Osteocyte (in vitro differentiated cells): ENCODE data around the gene PAWR. TPM values are rescaled to one million over a fixed set of nuclear protein-coding genes. Genes with fewer than 3 reads are reported as not detected.

Experiments used
- DNase-seq: peaks from one replicate; pipeline ENCODE4 v3.0.0; 2021; ENCODE audit warnings: mixed read lengths; ENCODE audit not compliant: unreplicated experiment; ENCODE audit errors: extremely low spot score
- H3K27ac Mint-ChIP-seq: one replicate; pipeline ENCODE4 v1.8.0; 2021; ENCODE audit warnings: mild to moderate bottlenecking, mixed read lengths; ENCODE audit not compliant: unreplicated experiment
- H3K27me3 Mint-ChIP-seq: one replicate; pipeline ENCODE4 v1.8.0; 2021; ENCODE audit warnings: mixed read lengths; ENCODE audit not compliant: unreplicated experiment
- H3K36me3 Mint-ChIP-seq: one replicate; pipeline ENCODE4 v1.8.0; 2021; ENCODE audit warnings: mixed read lengths; ENCODE audit not compliant: unreplicated experiment
- H3K4me1 Mint-ChIP-seq: one replicate; pipeline ENCODE4 v1.8.0; 2021; ENCODE audit warnings: mixed read lengths; ENCODE audit not compliant: unreplicated experiment
- H3K4me3 Mint-ChIP-seq: one replicate; pipeline ENCODE4 v1.8.0; 2021; ENCODE audit warnings: mild to moderate bottlenecking, moderate library complexity, mixed read lengths; ENCODE audit not compliant: unreplicated experiment
- H3K9me3 Mint-ChIP-seq: one replicate; pipeline ENCODE4 v1.8.0; 2021; ENCODE audit warnings: mixed read lengths; ENCODE audit not compliant: unreplicated experiment
- total RNA-seq: library from RNA; stranded (reverse); gene quantifications from 2 replicates; pipeline ENCODE4 v1.2.1, GENCODE V29; 2021
- TF ChIP-seq, protein P1 (sequence below): fragments of 200-600 bp; sonication (generic); IDR thresholded peaks from 2 replicates; pipeline ENCODE4 v1.5.0; 2021; ENCODE audit warnings: antibody characterized with exemption, mild to moderate bottlenecking, moderate library complexity

The PAWR gene
- total RNA-seq, 1 donor from 2014 or later = 213 TPM

- TF ChIP-seq, protein P1, sequence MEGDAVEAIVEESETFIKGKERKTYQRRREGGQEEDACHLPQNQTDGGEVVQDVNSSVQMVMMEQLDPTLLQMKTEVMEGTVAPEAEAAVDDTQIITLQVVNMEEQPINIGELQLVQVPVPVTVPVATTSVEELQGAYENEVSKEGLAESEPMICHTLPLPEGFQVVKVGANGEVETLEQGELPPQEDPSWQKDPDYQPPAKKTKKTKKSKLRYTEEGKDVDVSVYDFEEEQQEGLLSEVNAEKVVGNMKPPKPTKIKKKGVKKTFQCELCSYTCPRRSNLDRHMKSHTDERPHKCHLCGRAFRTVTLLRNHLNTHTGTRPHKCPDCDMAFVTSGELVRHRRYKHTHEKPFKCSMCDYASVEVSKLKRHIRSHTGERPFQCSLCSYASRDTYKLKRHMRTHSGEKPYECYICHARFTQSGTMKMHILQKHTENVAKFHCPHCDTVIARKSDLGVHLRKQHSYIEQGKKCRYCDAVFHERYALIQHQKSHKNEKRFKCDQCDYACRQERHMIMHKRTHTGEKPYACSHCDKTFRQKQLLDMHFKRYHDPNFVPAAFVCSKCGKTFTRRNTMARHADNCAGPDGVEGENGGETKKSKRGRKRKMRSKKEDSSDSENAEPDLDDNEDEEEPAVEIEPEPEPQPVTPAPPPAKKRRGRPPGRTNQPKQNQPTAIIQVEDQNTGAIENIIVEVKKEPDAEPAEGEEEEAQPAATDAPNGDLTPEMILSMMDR = peak; percentile 5
- H3K4me3 Mint-ChIP-seq = peak overlapping the region; percentile 94
- H3K36me3 Mint-ChIP-seq = peaks cover 7% of the 10 kb centered on the region
- peaks cover 38% of the 10 kb centered on the region for H3K4me1 Mint-ChIP-seq
- no peaks in the 10 kb centered on the region for H3K9me3 Mint-ChIP-seq
- DNase-seq = peak; percentile 85
- no peaks in the 10 kb centered on the region for H3K27me3 Mint-ChIP-seq
- peak overlapping the region; percentile 95 for H3K27ac Mint-ChIP-seq
These were observed 574 bp downstream of the PAWR start for GRCh38 chr12:79690142-79690637.

DNA sequence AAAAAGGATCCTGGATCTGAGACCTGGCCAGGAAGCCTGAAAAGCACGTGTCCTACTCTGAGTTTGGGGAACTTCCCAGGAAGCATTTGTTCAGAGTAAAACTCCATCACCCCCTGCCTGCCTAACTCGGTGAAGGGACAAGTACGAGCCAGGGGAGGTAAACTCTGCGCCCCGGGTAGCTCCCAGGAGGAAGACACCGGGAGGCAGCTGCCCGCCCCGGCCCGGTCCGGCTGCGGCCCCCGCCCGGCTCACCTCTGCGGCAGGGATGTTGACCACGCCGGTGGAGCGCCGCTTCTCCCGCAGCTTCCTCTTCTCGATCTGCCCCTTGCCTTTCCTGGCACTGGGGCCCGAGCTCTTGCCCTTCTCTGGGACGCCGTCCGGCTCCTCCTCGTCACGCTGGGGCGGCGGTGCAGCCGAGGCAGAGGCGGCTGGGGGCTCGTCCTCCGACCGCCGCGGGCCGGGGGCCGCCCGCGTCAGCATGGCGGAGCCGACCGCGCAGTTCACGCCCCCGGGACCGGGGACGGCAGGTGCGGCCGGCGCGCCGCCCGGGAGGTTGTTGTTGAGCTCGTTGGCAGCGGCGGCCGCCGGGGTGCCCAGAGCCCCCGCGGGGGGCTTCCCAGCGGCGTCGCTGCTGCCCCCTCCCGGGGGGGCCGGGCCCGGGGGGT, 1.2 kb downstream of the PAWR start:
- Mint-ChIP-seq H3K27me3 (no peaks in the 10 kb centered on the region), H3K4me3 (peak overlapping the region; percentile 94), H3K9me3 (no peaks in the 10 kb centered on the region), H3K4me1 (peaks cover 44% of the 10 kb centered on the region), H3K27ac (peak overlapping the region; percentile 95), H3K36me3 (peaks cover 7% of the 10 kb centered on the region)
- TF ChIP-seq, protein P1 = no peak
- DNase-seq = peak; percentile 86

DNA sequence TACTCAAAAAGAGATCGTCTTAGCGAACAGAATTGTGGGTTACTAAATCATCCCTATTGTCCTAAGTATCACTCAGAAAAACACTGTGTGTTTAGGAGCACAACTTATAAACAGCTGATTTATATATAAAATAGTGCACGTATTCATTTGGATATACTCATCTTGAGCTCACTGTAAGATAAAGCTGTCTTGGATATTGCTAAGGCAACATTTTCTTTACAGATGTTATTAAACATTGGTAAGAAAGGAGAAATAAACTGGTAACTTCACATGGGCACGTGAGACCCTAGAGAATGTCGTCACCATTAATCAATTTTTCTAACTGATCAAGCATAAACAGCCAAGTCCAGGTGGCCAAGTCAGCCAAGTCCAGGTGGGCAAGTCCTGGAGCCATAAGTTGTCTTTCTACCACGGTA, 1.7 kb downstream of the PAWR start:
- peaks cover 44% of the 10 kb centered on the region for H3K4me1 Mint-ChIP-seq
- no peak for DNase-seq
- H3K4me3 Mint-ChIP-seq = peak overlapping the region; percentile 93
- TF ChIP-seq, protein P1 = no peak
- H3K9me3 Mint-ChIP-seq = no peaks in the 10 kb centered on the region
- no peaks in the 10 kb centered on the region for H3K27me3 Mint-ChIP-seq
- peak overlapping the region; percentile 93 for H3K27ac Mint-ChIP-seq
- H3K36me3 Mint-ChIP-seq = peaks cover 7% of the 10 kb centered on the region

GRCh38 chr12:79688376-79689060, 2.2 kb downstream of the PAWR start:
- H3K27me3 Mint-ChIP-seq = no peaks in the 10 kb centered on the region
- peak overlapping the region; percentile 93 for H3K27ac Mint-ChIP-seq
- H3K4me1 Mint-ChIP-seq = peaks cover 48% of the 10 kb centered on the region
- DNase-seq = no peak
- TF ChIP-seq, protein P1 = no peak
- H3K36me3 Mint-ChIP-seq = peaks cover 7% of the 10 kb centered on the region
- peak overlapping the region; percentile 93 for H3K4me3 Mint-ChIP-seq
- no peaks in the 10 kb centered on the region for H3K9me3 Mint-ChIP-seq

- H3K4me1 Mint-ChIP-seq = peaks cover 51% of the 10 kb centered on the region
- peak overlapping the region; percentile 93 for H3K27ac Mint-ChIP-seq
- H3K4me3 Mint-ChIP-seq = peak overlapping the region; percentile 93
These were observed 3.0 kb downstream of the PAWR start for GRCh38 chr12:79687711-79688260.

More at GRCh38 chr12:79687711-79688260, 3.0 kb downstream of the PAWR start:
- peaks cover 7% of the 10 kb centered on the region for H3K36me3 Mint-ChIP-seq
- TF ChIP-seq, protein P1 = no peak
- no peaks in the 10 kb centered on the region for H3K27me3 Mint-ChIP-seq
- no peaks in the 10 kb centered on the region for H3K9me3 Mint-ChIP-seq
- no peak for DNase-seq
